GM19240 (cell line): ENCODE results near the gene ATXN7L3.
"Not testable (repeated sequence)": the region's sequence is repeated elsewhere in the genome, so short reads cannot be mapped to it uniquely, and the experiment has no call there.

ENCODE experiments used
- DNase-seq: peaks from one replicate; pipeline ENCODE4 v3.0.0; 2011; ENCODE audit warnings: low spot score; ENCODE audit not compliant: insufficient read length

ATXN7L3 gene, protein sequence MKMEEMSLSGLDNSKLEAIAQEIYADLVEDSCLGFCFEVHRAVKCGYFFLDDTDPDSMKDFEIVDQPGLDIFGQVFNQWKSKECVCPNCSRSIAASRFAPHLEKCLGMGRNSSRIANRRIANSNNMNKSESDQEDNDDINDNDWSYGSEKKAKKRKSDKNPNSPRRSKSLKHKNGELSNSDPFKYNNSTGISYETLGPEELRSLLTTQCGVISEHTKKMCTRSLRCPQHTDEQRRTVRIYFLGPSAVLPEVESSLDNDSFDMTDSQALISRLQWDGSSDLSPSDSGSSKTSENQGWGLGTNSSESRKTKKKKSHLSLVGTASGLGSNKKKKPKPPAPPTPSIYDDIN

DNA sequence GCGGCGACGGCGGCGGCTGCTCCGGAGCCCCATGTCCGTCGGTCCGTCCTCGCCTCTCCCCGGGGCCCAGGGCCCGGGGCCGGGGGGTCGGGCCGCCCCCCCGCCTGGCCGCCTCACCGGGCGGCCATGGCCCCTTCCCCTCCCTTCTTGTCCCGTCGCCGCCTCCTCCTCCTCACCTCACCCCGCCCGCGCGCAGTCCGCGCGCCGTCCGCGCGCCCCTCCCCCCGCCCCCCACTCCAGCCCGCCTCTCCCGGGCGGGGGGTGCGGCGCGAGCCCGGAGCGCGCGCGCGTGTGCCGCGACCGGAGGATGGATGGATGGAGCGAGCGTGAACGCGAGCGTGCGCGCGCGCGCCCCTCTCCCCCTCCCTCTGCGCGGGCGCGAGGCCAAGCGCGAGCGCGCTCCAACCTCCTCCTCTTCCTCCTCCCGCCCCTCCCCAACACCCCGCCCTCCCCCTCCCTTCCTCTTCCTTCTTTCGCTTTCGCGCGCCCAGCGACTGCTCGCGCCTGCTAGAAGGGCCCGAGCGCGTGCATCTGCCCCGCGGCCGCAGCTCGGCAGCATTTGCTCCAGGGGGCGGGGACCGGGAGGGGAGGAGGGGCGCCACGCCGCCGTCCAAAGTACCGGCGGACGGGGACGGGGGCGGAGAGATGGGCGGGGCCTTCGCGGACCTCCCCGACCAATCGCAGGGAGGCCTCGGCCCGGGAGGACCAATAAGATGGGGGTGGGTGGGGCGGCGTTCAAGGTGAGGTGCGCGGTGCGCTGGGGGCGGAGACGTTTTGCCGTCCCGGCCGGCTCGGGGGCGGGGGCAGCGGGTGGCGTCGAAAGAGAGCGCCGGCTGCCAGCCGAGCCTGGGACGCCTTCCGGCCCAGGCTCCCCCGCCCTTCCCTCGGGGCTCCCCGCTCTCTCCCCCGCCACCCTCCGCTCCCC is at the start of gene ATXN7L3:
Gene ATXN7L3, minus strand, starts transcription at position 332 of the 925 bp plus-strand sequence. CDS start 1,814 bp downstream, outside the sequence.
- peak; percentile 92 for DNase-seq

DNA sequence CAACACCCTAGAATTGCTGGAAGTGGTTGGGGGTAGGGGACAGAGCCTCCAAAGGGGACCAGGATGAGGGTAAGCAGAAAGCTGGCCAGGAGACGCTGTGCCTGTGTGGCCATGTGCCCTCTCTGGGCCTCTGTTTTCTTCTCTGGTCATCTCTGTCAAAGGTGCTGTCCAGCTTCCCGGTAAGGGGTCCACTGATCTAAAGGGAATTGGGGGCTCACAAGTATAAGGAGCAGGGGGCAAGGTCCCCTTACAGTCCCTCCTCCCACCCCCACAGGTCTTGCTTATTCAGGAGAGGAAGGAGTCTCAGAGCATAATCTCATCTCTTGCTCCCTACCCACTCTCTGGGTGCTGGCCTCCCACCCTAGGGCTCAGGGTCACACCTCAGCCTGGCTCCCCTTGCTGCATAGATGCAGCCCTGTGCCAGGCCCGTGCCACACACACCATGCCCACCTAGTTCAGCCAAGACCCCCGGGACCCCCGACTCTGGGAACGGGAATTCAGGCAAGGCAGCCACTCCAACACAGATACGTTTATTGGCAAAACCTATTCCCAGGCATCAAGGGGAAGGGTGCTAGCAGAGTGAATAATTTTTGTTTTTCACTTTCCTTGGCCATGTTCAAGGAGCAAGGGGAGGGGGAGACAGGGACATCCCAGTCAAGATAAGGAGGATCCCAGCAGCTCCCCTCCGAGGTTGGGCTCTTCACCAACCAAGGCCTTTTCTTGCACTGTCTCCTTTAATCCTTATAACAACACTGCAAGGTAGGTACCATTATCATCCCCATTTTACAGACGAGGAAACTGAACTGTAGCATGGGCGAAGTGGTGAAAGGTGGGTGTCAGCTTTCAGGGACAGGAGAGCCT is 48.4 kb upstream of the ATXN7L3 start:
- no peak for DNase-seq

DNA sequence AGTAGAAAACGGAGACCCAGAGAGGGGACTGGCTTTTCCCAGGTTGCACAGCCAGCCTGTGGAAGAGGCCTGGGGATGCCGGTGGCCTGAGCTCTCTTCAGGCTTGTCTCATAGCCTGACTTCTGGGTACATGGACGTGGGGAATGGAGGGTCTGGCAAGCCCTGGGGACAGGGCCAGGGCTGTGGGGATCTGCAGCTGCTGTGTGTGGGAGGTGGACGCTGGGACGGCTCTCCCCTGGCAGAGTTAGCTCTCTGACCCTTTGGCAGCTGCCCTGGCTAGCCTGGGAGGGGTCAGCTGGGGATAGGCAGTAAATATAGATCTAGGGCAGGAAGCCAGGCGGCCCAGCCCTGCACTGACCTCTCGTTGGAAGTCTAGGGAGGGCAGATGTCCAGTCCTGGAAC is 47.8 kb upstream of the ATXN7L3 start:
- no peak for DNase-seq

DNA sequence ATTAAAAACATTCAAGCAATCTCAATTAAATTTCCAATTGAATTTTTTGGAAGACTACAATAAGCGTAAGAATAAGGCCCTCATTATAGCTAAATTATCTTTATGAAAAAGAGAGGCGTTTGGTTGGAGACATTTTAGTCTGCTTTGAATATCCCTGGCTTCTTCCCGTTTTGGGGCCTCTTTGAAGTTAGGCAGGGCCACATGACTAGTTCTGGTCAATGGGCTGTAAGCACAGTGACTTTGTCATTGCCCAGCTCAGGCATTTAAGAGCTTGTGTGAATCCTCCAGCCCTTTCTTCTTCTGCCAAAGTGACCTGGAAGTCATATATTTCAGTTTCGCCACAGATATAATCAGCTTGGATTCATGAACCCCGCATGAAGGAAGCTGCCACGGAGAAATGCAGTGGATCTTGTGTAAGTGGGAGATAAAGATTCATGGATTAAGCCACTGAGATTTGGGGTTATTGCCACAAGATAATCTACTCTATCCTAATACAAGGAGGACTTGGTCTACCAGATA is 41.5 kb upstream of the ATXN7L3 start:
- no peak for DNase-seq

DNA sequence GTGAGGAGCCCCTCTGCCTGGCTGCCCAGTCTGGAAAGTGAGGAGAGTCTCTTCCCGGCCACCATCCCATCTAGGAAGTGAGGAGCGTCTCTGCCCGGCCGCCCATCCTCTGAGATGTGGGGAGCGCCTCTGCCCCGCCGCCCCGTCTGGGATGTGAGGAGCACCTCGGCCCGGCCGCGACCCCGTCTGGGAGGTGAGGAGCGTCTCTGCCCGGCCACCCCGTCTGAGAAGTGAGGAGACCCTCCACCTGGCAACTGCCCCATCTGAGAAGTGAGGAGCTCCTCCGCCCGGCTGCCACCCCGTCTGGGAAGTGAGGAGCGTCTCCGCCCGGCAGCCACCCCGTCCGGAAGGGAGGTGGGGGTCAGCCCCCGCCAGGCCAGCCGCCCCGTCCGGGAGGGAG is 38.2 kb upstream of the ATXN7L3 start:
- not testable (repeated sequence) for DNase-seq

DNA sequence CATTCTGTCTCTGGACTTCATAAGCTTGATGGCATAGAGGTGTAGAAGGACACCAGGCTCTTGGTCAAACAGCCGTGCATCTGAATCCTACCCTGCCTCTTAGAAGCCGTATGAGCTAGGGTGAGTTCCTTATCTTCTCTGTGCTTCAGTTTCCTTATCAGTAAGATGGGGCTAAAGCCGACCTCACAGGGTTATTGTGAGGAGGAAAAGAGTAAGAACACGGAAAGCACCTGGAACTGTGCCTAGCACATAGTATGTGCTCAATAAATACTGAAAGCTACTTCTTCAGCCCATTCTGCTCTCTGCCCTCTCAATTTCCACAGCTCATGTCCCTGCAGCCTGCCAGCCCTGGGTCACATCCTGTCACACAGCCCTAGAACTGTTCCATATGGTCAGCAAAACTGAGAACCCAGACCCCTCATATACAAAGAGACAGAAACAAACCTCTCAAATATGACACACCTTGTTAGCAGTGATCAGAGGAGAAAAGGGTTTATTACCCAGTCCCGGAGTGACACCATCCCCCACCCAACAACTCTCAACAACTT is 36.8 kb upstream of the ATXN7L3 start:
- DNase-seq, result no peak

DNA sequence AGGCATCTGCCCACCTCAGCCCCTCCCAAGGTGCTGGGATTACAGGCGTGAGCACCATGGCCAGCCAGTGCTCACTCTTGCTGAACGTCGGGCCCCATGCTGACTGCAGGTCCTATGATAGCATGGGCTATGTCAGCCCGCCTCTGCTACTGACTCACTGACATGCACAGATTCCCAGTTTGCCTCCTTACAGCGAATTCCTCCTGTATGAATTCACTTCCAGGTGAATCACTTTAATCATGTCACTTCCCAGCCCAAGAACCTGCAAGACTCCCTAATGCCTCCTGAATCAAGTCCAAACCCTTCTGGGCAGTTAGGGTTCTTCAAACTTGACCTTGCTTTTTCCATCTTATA is 35.9 kb upstream of the ATXN7L3 start:
- DNase-seq, result no peak

DNA sequence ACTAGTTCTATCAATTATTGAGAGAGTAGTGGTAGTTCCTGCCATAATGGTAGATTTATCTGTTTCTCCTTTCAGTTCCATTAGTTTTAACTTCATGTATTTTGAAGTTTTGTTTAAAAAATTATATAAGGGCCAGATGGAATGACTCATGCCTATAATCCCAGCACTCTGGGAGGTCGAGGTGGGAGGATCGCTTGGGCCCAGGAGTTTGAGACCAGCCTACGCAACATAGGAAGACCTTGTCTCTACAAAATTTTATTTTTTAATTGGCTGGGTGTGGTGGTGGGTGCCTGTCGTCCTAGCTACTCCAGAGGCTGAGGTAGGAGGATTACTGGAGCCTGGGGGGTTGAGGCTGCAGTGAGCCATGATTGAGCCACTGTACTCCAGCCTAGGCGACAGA is 33.9 kb upstream of the ATXN7L3 start:
- DNase-seq, result no peak

DNA sequence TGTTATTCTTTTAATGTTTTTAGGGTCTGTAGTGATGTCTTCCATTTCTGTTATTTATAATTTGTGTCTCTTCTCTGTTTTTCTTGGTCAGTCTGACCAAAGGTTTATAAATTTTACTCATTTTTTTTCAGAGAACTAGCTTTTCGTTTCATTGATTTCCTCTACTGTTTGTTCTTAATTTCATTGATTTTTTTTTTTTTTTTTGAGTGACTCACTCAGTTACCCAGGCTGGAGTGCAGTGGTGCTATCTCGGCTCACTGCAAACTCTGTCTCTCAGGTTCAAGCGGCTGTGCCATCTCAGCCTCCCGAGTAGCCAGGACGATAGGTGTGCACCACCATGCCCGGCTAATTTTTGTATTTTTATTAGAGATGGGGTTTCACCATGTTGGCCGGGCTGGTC is 32.4 kb upstream of the ATXN7L3 start:
- DNase-seq, result no peak

DNA sequence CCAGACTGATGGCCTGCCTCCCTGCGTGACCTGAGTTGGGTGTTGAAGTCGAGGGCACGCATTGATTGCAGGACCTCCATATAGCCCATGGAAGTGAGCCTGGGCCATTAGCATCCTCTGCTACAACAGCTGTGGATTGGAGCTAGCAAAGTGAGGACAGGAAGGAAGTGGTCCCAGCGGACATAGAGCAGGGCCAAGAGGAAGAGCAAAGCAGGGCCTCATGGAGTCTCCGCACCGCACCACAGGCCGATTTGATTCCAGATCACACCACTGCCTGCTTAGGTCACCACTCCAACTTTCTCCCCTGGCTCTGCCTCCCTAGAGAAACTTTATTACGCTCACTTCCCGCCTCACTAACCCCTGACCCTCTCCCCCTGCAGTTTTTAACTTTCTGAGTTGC is 30.5 kb upstream of the ATXN7L3 start:
- DNase-seq, result no peak

DNA sequence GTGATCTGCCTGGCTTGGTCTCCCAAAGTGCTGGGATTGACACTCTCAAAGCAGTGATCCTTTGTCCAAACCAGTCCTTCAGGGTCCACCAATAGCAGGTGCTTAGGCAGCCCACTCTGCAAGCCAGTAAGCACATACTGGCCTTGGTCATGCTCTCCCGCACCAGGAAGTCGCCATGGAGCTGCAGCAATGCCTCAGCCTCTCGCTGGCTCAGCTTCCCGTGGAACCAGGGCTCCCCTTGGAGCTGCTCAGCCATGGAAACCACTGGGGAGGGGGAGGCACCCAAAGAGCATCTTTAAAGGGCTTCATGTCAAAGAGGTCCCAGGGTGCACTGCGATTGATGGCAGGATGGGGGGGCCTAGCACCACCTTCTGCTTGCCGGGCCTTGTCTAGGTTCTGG is 29.4 kb upstream of the ATXN7L3 start:
- no peak for DNase-seq

DNA sequence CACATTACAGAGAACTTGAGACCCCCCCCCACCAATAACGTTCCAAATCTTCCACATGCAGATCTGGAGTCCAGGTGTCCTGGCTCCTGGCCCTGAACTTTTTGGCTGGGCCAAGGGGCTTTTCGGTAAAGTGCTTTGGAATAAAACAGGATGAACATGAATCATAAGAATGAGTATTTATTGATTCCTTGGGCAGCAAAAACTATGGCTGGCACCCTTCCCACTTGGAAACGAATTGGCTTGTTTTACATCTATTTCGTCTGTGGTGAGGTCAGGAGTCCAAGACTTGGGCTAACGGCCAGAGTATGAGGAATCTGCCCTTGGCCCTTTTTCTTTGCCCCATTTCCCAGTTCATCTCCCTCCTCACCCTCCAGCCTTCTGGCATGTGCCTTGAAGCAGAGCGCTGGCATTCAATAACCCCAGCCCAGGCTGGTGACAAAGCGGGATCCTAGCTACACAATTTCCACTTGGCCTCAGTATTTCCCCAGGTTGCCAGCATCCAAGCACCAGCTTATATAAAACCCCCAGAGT is 23.9 kb upstream of the ATXN7L3 start:
- no peak for DNase-seq

DNA sequence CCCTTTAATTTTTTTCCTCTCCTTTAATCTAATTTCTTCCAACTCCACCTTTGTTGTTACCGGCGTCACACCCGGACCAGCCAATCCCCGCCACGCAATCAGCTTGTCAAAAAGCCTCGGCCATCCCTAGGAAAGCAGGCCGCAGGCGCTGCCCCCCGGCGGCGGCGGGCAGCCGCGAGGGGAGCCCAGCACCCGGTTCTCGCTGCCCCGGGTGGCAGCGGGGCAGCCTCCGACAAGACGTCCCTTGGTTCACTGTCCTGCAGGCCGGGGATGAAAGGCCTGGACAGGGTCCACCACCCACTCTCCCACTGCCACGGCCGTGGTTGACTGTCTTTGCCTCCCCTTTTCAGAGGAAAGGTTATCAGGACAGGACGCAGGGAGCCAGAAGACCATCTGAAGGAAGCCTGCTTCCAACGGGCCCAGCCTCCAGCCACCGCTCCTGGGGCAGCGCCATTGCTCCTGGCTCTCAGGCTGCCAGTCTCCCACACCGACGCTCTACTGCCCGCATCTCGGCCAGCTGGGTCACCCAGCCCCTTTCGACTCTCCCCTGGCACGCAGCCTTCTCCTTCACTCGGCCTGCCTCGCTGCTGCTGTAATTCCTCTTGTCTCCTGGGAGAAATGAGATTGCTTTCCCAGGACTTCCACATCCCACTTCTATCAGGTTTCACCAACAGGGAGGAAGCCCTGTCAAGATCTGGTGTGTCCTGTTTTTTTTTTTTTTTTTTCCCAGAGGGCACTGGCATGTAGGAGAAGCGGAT is 22.6 kb upstream of the ATXN7L3 start:
- peak; percentile 39 for DNase-seq

DNA sequence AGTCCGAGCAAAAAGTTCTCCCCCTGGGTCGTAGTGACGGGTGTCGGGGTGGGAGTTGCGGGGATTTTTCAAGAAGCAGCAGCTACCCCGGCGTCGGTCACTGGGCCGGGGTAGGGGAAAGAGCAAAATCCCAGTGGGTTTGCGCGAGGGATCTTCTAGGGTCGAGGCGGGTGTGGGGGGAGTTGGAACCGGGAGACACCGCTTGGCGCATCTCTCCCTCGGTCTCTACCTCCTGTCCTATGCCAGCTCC is 22.1 kb upstream of the ATXN7L3 start:
- DNase-seq, result no peak

DNA sequence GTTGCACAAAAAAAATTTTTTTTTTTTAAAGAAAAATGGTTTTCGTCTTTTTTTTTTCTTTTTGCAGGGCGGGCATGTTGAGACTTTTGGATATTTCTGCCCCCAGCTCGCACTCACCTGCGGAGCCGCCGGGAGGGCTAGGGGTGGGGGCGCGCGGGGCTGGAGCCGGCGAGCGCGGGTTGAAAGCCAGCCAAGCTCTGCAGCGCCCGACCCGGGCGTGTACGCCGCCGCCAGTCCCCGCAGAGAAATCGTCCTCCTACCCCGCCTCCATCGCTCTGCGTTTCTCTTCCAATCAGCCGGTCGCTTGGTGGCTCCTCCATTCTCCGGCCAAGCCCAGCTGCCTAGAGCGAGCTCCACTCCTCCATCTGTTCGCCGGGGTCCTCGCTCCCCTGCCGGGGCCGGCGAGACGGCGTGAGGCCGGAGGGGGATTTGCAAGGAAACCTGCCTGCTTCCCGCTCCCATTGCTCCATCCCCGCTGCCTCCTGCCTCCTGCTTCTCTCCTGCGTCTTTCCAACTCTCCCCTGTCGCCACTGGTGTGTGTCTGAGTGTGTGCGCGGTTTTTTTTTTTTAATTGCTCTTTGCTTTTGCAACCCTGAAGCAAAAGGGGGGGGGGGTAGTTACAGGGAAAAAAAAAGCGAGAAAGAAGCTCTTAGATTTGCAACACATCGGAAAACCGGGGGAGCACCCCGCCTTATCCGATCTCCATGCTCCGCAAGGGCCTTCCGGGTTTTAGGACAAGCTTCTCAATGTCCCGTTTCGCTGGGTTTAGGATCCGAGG is 21.6 kb upstream of the ATXN7L3 start:
- DNase-seq, result no peak

DNA sequence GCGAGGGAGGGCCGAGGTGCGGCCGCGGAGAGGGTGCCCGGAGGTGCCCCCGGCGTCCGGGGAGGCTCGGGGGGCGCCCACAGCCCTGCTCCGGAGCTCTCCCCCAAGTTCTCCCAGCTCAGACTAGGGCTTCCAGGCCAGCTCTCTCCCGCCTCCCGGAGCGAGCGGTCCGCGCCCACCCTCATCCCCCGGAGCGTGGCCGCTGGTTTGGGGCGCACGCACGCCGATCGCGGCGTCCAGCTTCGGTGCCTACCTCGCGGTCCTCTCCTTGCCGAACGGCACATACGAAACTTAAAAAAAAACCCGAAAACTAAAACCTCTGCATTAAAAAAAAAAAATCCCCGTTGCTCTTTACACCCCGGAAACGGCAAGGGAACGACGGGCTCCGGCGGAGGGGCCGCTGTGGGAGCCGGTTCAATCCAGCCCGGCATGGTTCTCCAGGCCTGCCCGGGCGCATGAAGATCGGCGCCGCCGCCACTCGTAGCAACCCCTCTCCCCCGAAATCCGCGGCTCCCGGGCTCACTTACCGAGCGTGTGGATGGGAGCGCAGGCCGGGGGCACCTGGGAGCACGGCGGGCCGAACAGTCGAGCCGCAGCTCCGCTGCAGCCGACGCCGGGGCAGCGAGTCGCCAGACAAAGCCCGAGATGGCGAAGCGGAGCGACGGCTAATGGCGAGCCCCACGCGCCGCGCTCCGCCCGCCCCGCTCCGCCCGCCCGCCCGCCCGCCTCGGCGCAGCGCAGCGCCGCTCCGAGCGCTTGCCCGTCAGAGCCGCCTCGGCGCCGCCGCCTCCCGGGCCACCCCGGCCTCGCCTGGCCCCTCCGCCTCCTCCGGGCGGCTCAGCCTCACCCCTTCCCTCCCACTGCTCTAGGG is 20.8 kb upstream of the ATXN7L3 start:
- peak; percentile 44 for DNase-seq

DNA sequence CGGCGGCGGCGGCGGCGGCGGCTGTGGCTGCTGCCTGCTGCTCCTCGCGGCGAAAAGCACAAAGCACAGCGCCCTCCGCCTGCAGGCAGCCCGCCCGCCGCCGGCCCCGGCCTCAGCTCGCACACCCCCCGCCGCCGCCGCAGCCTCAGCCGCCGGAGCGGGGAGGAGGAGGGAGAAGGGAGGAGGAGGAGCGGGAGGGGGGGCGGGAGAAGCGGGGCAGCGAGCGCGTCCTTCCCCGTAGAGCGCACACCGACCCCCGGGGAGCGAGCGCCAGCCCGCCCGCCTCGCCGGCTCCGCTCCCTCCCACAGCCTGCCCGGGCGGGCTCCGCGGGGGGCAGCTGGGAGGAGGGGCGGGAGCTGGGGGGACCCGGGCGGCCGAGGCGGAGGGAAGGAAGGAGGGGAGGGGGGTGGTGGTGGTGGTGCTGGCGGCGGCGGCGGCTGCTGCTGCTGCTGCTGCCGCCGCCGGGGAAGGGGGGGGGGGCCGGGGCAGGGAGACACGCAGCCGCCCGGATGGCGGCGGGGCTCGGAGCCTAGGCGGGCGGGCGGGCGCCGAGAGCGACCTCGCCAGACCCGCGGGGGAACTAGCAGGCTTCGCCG is 20.0 kb upstream of the ATXN7L3 start, which contains the start of gene UBTF:
Gene UBTF, minus strand, starts transcription at position 60 of the 597 bp plus-strand sequence. CDS start 1,446 bp downstream, outside the sequence.
- peak; percentile 33 for DNase-seq

DNA sequence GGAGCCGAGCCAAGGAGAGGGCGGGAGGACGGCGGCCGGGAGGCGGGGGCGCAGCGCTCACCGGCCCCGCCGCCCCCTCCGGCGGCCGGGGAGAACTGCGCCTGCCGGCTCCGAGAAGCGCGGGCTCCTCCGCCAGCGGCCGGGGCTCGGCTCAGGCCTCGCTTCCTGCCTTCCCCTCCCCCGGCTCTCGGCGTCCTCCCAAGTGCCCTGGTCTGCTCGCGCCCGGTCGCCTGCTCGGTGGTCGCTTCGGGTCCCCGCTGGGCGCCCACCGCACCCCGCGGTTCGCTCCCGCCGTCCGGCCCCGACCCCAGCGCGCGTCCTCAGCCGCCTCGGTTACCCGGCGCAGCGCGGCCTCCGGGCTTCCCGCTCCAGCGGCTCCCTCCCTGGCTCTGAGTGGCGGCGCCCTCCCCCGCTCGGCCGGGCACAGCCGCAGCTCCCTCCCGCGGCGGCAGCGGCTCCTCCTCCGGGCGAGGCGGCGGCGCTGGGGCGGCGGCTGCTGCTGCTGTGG is 19.5 kb upstream of the ATXN7L3 start:
- DNase-seq, result peak; percentile 58
